ENCODE results near the gene LYPD6B. TPM values are rescaled to one million over a fixed set of nuclear protein-coding genes. Genes with fewer than 3 reads are reported as not detected.

Gene LYPD6B
- total and polyA plus RNA-seq, 2 experiments from 2014 or later, result 1.7 to 3.6 TPM

GRCh38 chr2:149213764-149214493 lies 175.4 kb downstream of the LYPD6B start:
- Histone ChIP-seq H2AFZ (no peak overlapping the region), H3K4me2 (no peak overlapping the region), H3K27me3 (ENCODE audit: insufficient read depth) (no peaks in the 10 kb centered on the region), H3K27ac (ENCODE audit: low read depth) (no peak overlapping the region), H3K4me1 (ENCODE audit: insufficient read depth) (peaks cover 8% of the 10 kb centered on the region; the same call in 1 of the 2 replicates), H3K4me3 (no peak overlapping the region), H3K36me3 (ENCODE audit: insufficient read depth) (no peaks in the 10 kb centered on the region), H3K9me2 (ENCODE audit: insufficient read depth) (peaks cover 10% of the 10 kb centered on the region; the same call in 1 of the 2 replicates), H4K20me1 (replicated peaks; ENCODE audit: insufficient read depth) (no peaks in the 10 kb centered on the region), H3F3A (replicated peaks; ENCODE audit: low read depth) (no peaks in the 10 kb centered on the region), H3K79me2 (replicated peaks; ENCODE audit: insufficient read depth) (no peaks in the 10 kb centered on the region)
- Mint-ChIP-seq H3K27me3 (ENCODE audit: insufficient read depth, low read depth, poor library complexity) (peaks cover 2% of the 10 kb centered on the region), H3K9me3 (no peaks in the 10 kb centered on the region), H3K4me1 (peaks cover 24% of the 10 kb centered on the region), H3K36me3 (ENCODE audit: low read depth) (no peaks in the 10 kb centered on the region), H3K27ac (no peak overlapping the region), H3K4me3 (no peak overlapping the region)
- TF ChIP-seq ZNF462 (CRISPR knock-in tag; IDR thresholded peaks at IDR 0.05) (no peak), REST (IDR thresholded peaks at IDR 0.05; ENCODE audit: unreplicated experiment) (no peak), JUNB (IDR thresholded peaks at IDR 0.05; ENCODE audit: unreplicated experiment) (no peak), NANOG (IDR thresholded peaks at IDR 0.05; ENCODE audit: borderline replicate concordance) (no peak), EZH2phosphoT487 (IDR thresholded peaks at IDR 0.05; ENCODE audit: unreplicated experiment) (no peak), CREB1 (CRISPR knock-in tag; IDR thresholded peaks at IDR 0.05; ENCODE audit: low read depth) (no peak), EZH2 (IDR thresholded peaks at IDR 0.05; ENCODE audit: low read depth, unreplicated experiment) (no peak), CTCF (conservative IDR thresholded peaks at IDR 0.05; ENCODE audit: low read depth in 2 of 2) (no peak)
- ATAC-seq (no peak), DNase-seq (ENCODE audit: low spot score) (no peak)
